GM23338 (cell line): ENCODE data around the gene TBC1D14. TPM values are rescaled to one million over a fixed set of nuclear protein-coding genes. Genes with fewer than 3 reads are reported as not detected.

Experiments used
- ATAC-seq: fragments of 200-7000 bp; cut with Tn5 transposase; 3 replicates; pipeline ENCODE4 v1.9.1; 2020
- DNase-seq: peaks from one replicate; pipeline ENCODE4 v3.0.0-alpha.2; 2015; ENCODE audit warnings: low spot score
- H2AFZ ChIP-seq: fragments of 200-600 bp; sonication (generic); 2 replicates; pipeline ENCODE4 v1.8.0; 2016; ENCODE audit warnings: antibody characterized with exemption, mild to moderate bottlenecking, moderate library complexity
- H3F3A ChIP-seq: fragments of 200-600 bp; sonication (generic); replicated peaks from 2 replicates; pipeline ENCODE4 v1.8.0; 2017; ENCODE audit warnings: antibody characterized with exemption, mixed run types, low read depth
- H3K27ac ChIP-seq: fragments of 200-600 bp; sonication (generic); 2 replicates; pipeline ENCODE4 v1.6.1; 2016; ENCODE audit warnings: low read depth
- H3K27me3 ChIP-seq: fragments of 200-600 bp; sonication (generic); 2 replicates; pipeline ENCODE4 v1.8.0; 2016; ENCODE audit warnings: mild to moderate bottlenecking, mixed run types, moderate library complexity; ENCODE audit not compliant: insufficient read depth
- H3K36me3 ChIP-seq: fragments of 200-600 bp; sonication (generic); 2 replicates; pipeline ENCODE4 v1.8.0; 2016; ENCODE audit warnings: mild to moderate bottlenecking; ENCODE audit not compliant: insufficient read depth
- H3K4me1 ChIP-seq: fragments of 200-600 bp; sonication (generic); 2 replicates; pipeline ENCODE4 v1.8.0; 2016; ENCODE audit warnings: mild to moderate bottlenecking, moderate library complexity; ENCODE audit not compliant: insufficient read depth
- H3K4me2 ChIP-seq: fragments of 200-600 bp; sonication (generic); 2 replicates; pipeline ENCODE4 v1.7.1; 2017; ENCODE audit warnings: mixed run types
- H3K4me3 ChIP-seq: fragments of 200-600 bp; sonication (generic); 2 replicates; pipeline ENCODE4 v1.6.1; 2016; ENCODE audit warnings: mixed run types
- H3K79me2 ChIP-seq: fragments of 200-600 bp; sonication (generic); replicated peaks from 2 replicates; pipeline ENCODE4 v1.8.0; 2017; ENCODE audit warnings: mild to moderate bottlenecking; ENCODE audit not compliant: insufficient read depth
- H3K9me2 ChIP-seq: fragments of 200-600 bp; sonication (generic); 2 replicates; pipeline ENCODE4 v1.8.0; 2017; ENCODE audit not compliant: insufficient read depth
- H4K20me1 ChIP-seq: fragments of 200-600 bp; sonication (generic); replicated peaks from 2 replicates; pipeline ENCODE4 v1.8.0; 2017; ENCODE audit warnings: mild to moderate bottlenecking; ENCODE audit not compliant: insufficient read depth
- H3K27ac Mint-ChIP-seq: 2 replicates; pipeline ENCODE4 v1.8.0; 2020; ENCODE audit warnings: inconsistent platforms, mild to moderate bottlenecking, moderate library complexity, mixed read lengths
- H3K27me3 Mint-ChIP-seq: 3 replicates; pipeline ENCODE4 v1.8.0; 2022; ENCODE audit warnings: low read depth, mild to moderate bottlenecking, moderate library complexity, mixed read lengths, inconsistent platforms; ENCODE audit not compliant: insufficient read depth, poor library complexity
- H3K36me3 Mint-ChIP-seq: 3 replicates; pipeline ENCODE4 v1.8.0; 2021; ENCODE audit warnings: low read depth, mild to moderate bottlenecking, inconsistent platforms, moderate library complexity, mixed read lengths
- H3K4me1 Mint-ChIP-seq: 3 replicates; pipeline ENCODE4 v1.8.0; 2020; ENCODE audit warnings: mild to moderate bottlenecking, inconsistent platforms, mixed read lengths
- H3K4me3 Mint-ChIP-seq: 3 replicates; pipeline ENCODE4 v1.8.0; 2021; ENCODE audit warnings: moderate library complexity, mild to moderate bottlenecking, inconsistent platforms, mixed read lengths
- H3K9me3 Mint-ChIP-seq: 3 replicates; pipeline ENCODE4 v1.8.0; 2020; ENCODE audit warnings: moderate library complexity, mild to moderate bottlenecking, inconsistent platforms, mixed read lengths
- EZH2 ChIP-seq: fragments of 200-600 bp; sonication (generic); IDR thresholded peaks from one replicate; pipeline ENCODE4 v1.8.0; 2017; ENCODE audit warnings: antibody characterized with exemption, mild to moderate bottlenecking, low read depth; ENCODE audit not compliant: unreplicated experiment
- EZH2phosphoT487 ChIP-seq: fragments of 200-600 bp; sonication (generic); IDR thresholded peaks from one replicate; pipeline ENCODE4 v1.8.1; 2018; ENCODE audit warnings: antibody characterized with exemption; ENCODE audit not compliant: unreplicated experiment
- JUNB ChIP-seq: IDR thresholded peaks from one replicate; pipeline ENCODE4 v1.6.1; 2016; ENCODE audit warnings: antibody characterized with exemption; ENCODE audit not compliant: unreplicated experiment
- NANOG ChIP-seq: IDR thresholded peaks from 2 replicates; pipeline ENCODE4 v1.6.1; 2016; ENCODE audit warnings: antibody characterized with exemption, borderline replicate concordance
- POLR2AphosphoS5 ChIP-seq: IDR thresholded peaks from 2 replicates; pipeline ENCODE4 v1.6.1; 2016; ENCODE audit warnings: antibody characterized with exemption, low read depth
- REST ChIP-seq: IDR thresholded peaks from one replicate; pipeline ENCODE4 v1.6.1; 2018; ENCODE audit warnings: antibody characterized with exemption; ENCODE audit not compliant: unreplicated experiment
- STAT1 ChIP-seq: IDR thresholded peaks from one replicate; pipeline ENCODE4 v1.6.1; 2016; ENCODE audit warnings: antibody characterized with exemption; ENCODE audit not compliant: unreplicated experiment
- ZNF114 ChIP-seq: fragments of 250-450 bp; sonication (Bioruptor Pico); IDR thresholded peaks from 2 replicates; pipeline ENCODE4 v1.5.0; 2020; ENCODE audit warnings: mild to moderate bottlenecking, moderate library complexity
- ZNF331 ChIP-seq: fragments of 250-450 bp; sonication (Bioruptor Pico); IDR thresholded peaks from 2 replicates; pipeline ENCODE4 v1.5.0; 2020; ENCODE audit warnings: low read depth, mild to moderate bottlenecking, moderate library complexity
- polyA plus RNA-seq: library from polyadenylated mRNA; unstranded; fragments of >200 nt; fragmentation: Nextera tagmentation; extraction: Ambion mirVana; gene quantifications from 2 replicates; pipeline ENCODE4 v1.2.1, GENCODE V29; 2016
- total RNA-seq: library from RNA; depleted of rRNA; stranded (reverse); fragments of >200 nt; shearing (Covaris generic); gene quantifications from 2 replicates; pipeline ENCODE4 v1.2.3, GENCODE V29; 2014
- TF ChIP-seq, protein P1 (sequence below), 2 experiments: fragments of 200-600 bp in 1 of 2; sonication (generic) in 1 of 2; conservative IDR thresholded peaks; 2 replicates each; pipeline versions ENCODE4 v1.5.1 to v1.6.1; 2016 to 2017; ENCODE audit warnings: antibody characterized with exemption in 2 of 2, low read depth in 2 of 2, mild to moderate bottlenecking in 2 of 2, moderate library complexity in 1 of 2
- TF ChIP-seq, protein P2 (sequence below): fragments of 250-450 bp; sonication (Bioruptor Pico); IDR thresholded peaks from 2 replicates; pipeline ENCODE4 v1.5.0; 2020; ENCODE audit warnings: mild to moderate bottlenecking, moderate library complexity
- TF ChIP-seq, protein P3 (sequence below): IDR thresholded peaks from 2 replicates; pipeline ENCODE4 v1.6.1; 2016; ENCODE audit warnings: antibody characterized with exemption

TBC1D14 gene
- total and polyA plus RNA-seq, 2 experiments from 2014 or later = 18.2 to 59.7 TPM

DNA sequence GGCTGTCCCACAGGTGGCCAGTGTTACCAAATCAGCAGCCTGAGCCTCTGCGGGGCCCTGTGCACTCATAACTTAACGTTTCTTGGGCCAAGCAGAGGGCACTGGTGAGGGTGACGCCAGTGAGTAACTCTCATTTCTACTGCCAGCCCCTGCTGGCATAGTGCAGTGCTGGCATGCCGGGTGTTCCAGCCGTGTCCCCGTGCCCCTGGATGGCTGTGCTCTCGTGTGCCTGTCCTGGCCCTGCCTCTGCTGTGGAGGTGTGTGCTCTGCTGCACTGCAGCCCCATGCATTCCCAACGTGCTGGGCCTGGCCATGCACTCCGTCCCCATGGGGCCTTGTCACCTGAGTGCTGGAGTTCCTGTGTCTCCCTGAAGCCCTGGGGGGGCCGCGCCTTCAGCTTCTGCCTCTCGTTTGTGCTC is 14.7 kb downstream of the TBC1D14 start:
- Histone ChIP-seq H3K9me2 (no peaks in the 10 kb centered on the region), H4K20me1 (peaks cover 11% of the 10 kb centered on the region), H3K4me2 (no peak overlapping the region), H3K4me1 (no peaks in the 10 kb centered on the region), H3F3A (no peaks in the 10 kb centered on the region), H2AFZ (no peak overlapping the region), H3K79me2 (peaks cover 65% of the 10 kb centered on the region), H3K36me3 (no peaks in the 10 kb centered on the region), H3K27ac (no peak overlapping the region), H3K4me3 (no peak overlapping the region), H3K27me3 (no peaks in the 10 kb centered on the region)
- Mint-ChIP-seq H3K27me3 (peaks cover 8% of the 10 kb centered on the region), H3K4me3 (no peak overlapping the region), H3K27ac (no peak overlapping the region), H3K36me3 (peaks cover 20% of the 10 kb centered on the region), H3K4me1 (peaks cover 23% of the 10 kb centered on the region), H3K9me3 (no peaks in the 10 kb centered on the region)
- DNase-seq (no peak), ATAC-seq (no peak)
- TF ChIP-seq POLR2AphosphoS5 (no peak), STAT1 (no peak), REST (no peak), NANOG (no peak), ZNF114 (CRISPR knock-in tag) (no peak), EZH2 (no peak), EZH2phosphoT487 (no peak), JUNB (no peak), ZNF331 (CRISPR knock-in tag) (no peak)
- TF ChIP-seq, protein P1, sequence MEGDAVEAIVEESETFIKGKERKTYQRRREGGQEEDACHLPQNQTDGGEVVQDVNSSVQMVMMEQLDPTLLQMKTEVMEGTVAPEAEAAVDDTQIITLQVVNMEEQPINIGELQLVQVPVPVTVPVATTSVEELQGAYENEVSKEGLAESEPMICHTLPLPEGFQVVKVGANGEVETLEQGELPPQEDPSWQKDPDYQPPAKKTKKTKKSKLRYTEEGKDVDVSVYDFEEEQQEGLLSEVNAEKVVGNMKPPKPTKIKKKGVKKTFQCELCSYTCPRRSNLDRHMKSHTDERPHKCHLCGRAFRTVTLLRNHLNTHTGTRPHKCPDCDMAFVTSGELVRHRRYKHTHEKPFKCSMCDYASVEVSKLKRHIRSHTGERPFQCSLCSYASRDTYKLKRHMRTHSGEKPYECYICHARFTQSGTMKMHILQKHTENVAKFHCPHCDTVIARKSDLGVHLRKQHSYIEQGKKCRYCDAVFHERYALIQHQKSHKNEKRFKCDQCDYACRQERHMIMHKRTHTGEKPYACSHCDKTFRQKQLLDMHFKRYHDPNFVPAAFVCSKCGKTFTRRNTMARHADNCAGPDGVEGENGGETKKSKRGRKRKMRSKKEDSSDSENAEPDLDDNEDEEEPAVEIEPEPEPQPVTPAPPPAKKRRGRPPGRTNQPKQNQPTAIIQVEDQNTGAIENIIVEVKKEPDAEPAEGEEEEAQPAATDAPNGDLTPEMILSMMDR (conservative IDR thresholded peaks at IDR 0.05; ENCODE audit: low read depth in 2 of 2) = no peak
- TF ChIP-seq, protein P2, sequence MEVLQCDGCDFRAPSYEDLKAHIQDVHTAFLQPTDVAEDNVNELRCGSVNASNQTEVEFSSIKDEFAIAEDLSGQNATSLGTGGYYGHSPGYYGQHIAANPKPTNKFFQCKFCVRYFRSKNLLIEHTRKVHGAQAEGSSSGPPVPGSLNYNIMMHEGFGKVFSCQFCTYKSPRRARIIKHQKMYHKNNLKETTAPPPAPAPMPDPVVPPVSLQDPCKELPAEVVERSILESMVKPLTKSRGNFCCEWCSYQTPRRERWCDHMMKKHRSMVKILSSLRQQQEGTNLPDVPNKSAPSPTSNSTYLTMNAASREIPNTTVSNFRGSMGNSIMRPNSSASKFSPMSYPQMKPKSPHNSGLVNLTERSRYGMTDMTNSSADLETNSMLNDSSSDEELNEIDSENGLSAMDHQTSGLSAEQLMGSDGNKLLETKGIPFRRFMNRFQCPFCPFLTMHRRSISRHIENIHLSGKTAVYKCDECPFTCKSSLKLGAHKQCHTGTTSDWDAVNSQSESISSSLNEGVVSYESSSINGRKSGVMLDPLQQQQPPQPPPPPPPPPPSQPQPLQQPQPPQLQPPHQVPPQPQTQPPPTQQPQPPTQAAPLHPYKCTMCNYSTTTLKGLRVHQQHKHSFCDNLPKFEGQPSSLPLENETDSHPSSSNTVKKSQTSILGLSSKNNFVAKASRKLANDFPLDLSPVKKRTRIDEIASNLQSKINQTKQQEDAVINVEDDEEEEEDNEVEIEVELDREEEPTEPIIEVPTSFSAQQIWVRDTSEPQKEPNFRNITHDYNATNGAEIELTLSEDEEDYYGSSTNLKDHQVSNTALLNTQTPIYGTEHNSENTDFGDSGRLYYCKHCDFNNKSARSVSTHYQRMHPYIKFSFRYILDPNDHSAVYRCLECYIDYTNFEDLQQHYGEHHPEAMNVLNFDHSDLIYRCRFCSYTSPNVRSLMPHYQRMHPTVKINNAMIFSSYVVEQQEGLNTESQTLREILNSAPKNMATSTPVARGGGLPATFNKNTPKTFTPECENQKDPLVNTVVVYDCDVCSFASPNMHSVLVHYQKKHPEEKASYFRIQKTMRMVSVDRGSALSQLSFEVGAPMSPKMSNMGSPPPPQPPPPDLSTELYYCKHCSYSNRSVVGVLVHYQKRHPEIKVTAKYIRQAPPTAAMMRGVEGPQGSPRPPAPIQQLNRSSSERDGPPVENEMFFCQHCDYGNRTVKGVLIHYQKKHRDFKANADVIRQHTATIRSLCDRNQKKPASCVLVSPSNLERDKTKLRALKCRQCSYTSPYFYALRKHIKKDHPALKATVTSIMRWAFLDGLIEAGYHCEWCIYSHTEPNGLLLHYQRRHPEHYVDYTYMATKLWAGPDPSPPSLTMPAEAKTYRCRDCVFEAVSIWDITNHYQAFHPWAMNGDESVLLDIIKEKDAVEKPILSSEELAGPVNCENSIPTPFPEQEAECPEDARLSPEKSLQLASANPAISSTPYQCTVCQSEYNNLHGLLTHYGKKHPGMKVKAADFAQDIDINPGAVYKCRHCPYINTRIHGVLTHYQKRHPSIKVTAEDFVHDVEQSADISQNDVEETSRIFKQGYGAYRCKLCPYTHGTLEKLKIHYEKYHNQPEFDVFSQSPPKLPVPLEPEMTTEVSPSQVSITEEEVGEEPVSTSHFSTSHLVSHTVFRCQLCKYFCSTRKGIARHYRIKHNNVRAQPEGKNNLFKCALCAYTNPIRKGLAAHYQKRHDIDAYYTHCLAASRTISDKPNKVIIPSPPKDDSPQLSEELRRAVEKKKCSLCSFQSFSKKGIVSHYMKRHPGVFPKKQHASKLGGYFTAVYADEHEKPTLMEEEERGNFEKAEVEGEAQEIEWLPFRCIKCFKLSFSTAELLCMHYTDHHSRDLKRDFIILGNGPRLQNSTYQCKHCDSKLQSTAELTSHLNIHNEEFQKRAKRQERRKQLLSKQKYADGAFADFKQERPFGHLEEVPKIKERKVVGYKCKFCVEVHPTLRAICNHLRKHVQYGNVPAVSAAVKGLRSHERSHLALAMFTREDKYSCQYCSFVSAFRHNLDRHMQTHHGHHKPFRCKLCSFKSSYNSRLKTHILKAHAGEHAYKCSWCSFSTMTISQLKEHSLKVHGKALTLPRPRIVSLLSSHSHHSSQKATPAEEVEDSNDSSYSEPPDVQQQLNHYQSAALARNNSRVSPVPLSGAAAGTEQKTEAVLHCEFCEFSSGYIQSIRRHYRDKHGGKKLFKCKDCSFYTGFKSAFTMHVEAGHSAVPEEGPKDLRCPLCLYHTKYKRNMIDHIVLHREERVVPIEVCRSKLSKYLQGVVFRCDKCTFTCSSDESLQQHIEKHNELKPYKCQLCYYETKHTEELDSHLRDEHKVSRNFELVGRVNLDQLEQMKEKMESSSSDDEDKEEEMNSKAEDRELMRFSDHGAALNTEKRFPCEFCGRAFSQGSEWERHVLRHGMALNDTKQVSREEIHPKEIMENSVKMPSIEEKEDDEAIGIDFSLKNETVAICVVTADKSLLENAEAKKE = no peak
- TF ChIP-seq, protein P3, sequence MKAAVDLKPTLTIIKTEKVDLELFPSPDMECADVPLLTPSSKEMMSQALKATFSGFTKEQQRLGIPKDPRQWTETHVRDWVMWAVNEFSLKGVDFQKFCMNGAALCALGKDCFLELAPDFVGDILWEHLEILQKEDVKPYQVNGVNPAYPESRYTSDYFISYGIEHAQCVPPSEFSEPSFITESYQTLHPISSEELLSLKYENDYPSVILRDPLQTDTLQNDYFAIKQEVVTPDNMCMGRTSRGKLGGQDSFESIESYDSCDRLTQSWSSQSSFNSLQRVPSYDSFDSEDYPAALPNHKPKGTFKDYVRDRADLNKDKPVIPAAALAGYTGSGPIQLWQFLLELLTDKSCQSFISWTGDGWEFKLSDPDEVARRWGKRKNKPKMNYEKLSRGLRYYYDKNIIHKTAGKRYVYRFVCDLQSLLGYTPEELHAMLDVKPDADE = no peak
